Measurements from ENCODE around the gene MINK1.
"Not testable (repeated sequence)": the region's sequence is repeated elsewhere in the genome, so short reads cannot be mapped to it uniquely, and the experiment has no call there.

GRCh38 chr17:4906642-4907041 lies 73.5 kb downstream of the MINK1 start:
- TF ChIP-seq CTCF, POLR2A (IDR thresholded peaks at IDR 0.05): not testable (repeated sequence)
